NCI-H510A (cell line): Measurements from ENCODE around the gene NLRX1.
"Not testable (repeated sequence)": the region's sequence is repeated elsewhere in the genome, so short reads cannot be mapped to it uniquely, and the experiment has no call there.

Experiments
- DNase-seq: peaks from one replicate; lab custom pipeline; 2025; lab: John Stamatoyannopoulos, UW

NLRX1 gene

GRCh38 chr11:119206511-119207414, 38.2 kb downstream of the NLRX1 start:
- DNase-seq, result no peak

- no peak for DNase-seq
These were observed 39.0 kb downstream of the NLRX1 start for GRCh38 chr11:119207415-119207960.

DNA sequence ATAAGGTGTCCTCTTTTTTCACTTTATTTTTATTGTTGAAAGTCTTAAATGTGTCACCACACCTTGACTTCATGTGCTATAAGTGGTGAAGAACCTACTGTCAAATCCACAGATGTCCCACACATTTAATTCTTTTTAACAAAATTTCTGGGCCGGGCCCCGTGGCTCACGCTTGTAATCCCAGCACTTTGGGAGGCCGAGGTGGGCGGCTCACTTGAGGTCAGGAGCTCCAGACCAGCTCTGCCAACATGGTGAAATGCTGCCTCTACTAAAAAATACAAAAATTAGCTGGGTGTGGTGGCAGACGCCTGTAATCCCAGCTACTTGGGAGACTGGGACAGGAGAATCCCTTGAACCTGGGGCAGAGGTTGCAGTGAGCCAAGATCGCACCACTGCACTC, 40.7 kb downstream of the NLRX1 start:
- DNase-seq, result no peak

DNA sequence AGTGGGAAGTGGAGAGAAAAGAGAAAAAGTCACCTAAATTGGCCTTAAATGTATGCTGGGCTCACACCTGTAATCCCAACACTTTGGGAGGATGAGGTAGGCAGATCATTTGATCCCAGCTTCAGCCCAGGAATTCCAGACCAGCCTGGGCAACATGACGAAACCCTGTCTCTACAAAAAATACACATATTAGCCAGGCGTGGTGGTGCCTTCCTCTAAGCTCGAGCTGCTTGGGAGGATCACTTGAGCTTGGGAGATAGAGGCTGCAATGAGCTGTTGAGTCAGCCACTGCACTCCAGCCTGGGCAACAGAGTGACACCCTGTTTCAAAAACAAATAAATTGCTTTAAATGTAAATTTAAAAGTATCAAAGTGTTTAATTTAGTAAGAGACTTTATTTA, 41.5 kb downstream of the NLRX1 start:
- no peak for DNase-seq

- DNase-seq, result no peak
These were observed 49.8 kb downstream of the NLRX1 start for GRCh38 chr11:119218141-119218878.

DNA sequence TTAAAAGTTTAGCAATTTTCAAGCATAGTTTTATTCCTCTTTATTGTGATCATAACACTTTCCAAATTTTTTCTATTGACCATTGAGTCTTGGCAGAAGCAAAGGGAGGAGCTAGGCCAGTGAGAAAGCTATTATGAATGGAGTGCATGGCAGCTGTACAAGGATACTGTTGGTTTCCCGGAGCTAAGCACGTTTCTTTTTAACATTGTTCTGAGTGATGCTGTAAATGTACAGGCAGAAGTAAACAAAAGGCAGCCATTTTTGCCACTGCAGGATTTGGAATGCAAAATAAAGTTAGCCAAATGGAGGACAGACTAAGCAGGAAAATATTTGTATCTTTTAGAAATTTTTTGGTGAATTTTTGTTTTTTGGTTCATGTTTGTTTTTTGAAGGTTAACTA, 53.8 kb downstream of the NLRX1 start:
- DNase-seq, result peak; percentile 47

GRCh38 chr11:119222891-119223290, 54.4 kb downstream of the NLRX1 start:
- no peak for DNase-seq

DNA sequence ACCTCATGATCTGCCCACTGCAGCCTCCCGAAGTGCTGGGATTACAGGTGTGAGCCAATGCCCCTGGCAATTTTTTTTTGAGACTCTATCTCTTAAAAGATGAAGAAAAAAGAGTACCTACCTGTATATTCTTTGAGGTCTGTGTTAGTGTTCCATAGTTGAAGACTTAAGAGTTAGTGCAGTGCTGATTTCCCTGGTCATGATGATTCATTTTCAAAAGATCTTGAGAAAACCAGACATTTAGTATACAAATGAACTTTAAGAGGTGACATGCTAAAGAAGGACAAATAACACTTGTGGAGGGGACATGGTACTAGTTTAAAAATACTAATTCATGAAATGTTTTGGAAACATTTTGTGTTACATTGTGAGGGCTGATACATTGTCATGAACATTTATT, 55.3 kb downstream of the NLRX1 start:
- DNase-seq, result no peak

GRCh38 chr11:119228535-119229287, 60.2 kb downstream of the NLRX1 start:
- DNase-seq, result not testable (repeated sequence)

- no peak for DNase-seq
These were observed 60.8 kb downstream of the NLRX1 start for GRCh38 chr11:119229288-119229672.

- DNase-seq, result no peak
These were observed 61.2 kb downstream of the NLRX1 start for GRCh38 chr11:119229741-119230140.
